IMR-90 (cell line): ENCODE data around the gene FRMD4B. TPM values are rescaled to one million over a fixed set of nuclear protein-coding genes. Genes with fewer than 3 reads are reported as not detected.
A peak's percentile ranks its signal among the peaks of the same experiment; 100 is the strongest.

Source experiments
- ATAC-seq: fragments of 200-7000 bp; cut with Tn5 transposase; 2 replicates; pipeline ENCODE4 v1.9.1; 2020; ENCODE audit warnings: low read depth, mild to moderate bottlenecking, moderate library complexity
- BruUV-seq: library from RNA; stranded (reverse); fragments of 400-500 nt; replicated peaks from 2 replicates; lab custom pipeline; 2021; lab: Mats Ljungman, UMichigan
- CTCF ChIA-PET: fragments of 300-600 bp; formaldehyde crosslinking; extraction: SDS; loops from one replicate; lab custom pipeline; 2021; ENCODE audit warnings: antibody characterized with exemption; lab: Yijun Ruan, JAX
- POLR2A ChIA-PET: fragments of 300-600 bp; sonication (Branson Sonifier 250); formaldehyde crosslinking; loops from one replicate; lab custom pipeline; 2022; ENCODE audit warnings: antibody characterized with exemption; ENCODE audit not compliant: unreplicated experiment; lab: Charles Lee
- DNase-seq: peaks from one replicate; pipeline ENCODE4 v3.0.0; 2013
- H2AFZ ChIP-seq: replicated peaks from 2 replicates; pipeline ENCODE3; 2013; ENCODE audit warnings: low read length, mild to moderate bottlenecking; ENCODE audit not compliant: poor library complexity
- H2AK5ac ChIP-seq: 2 replicates; pipeline ENCODE4 v1.6.1; 2013; ENCODE audit warnings: low read depth, low read length, inconsistent platforms
- H2AK9ac ChIP-seq: replicated peaks from 2 replicates; pipeline ENCODE3; 2013; ENCODE audit warnings: mild to moderate bottlenecking, low read depth, low read length, moderate library complexity; ENCODE audit not compliant: poor library complexity
- H2BK120ac ChIP-seq: 2 replicates; pipeline ENCODE4 v1.6.1; 2013; ENCODE audit warnings: low read depth, low read length, inconsistent platforms
- H2BK15ac ChIP-seq: 3 replicates; pipeline ENCODE4 v1.6.1; 2013; ENCODE audit warnings: low read depth, low read length, inconsistent platforms
- H2BK20ac ChIP-seq: 2 replicates; pipeline ENCODE4 v1.6.1; 2013; ENCODE audit warnings: low read depth, mild to moderate bottlenecking, inconsistent platforms, low read length, moderate library complexity
- H2BK5ac ChIP-seq: 2 replicates; pipeline ENCODE4 v1.6.1; 2013; ENCODE audit warnings: mild to moderate bottlenecking, low read depth, low read length, inconsistent platforms; ENCODE audit not compliant: poor library complexity, severe bottlenecking
- H3K14ac ChIP-seq: replicated peaks from 2 replicates; pipeline ENCODE4 v1.6.1; 2013; ENCODE audit warnings: low read depth, low read length, inconsistent platforms
- H3K18ac ChIP-seq: 2 replicates; pipeline ENCODE4 v1.6.1; 2013; ENCODE audit warnings: low read depth, low read length, control low read depth
- H3K23ac ChIP-seq: 2 replicates; pipeline ENCODE4 v1.6.1; 2013; ENCODE audit warnings: low read depth, low read length, inconsistent platforms
- H3K27ac ChIP-seq: 2 replicates; pipeline ENCODE4 v1.5.1; 2013; ENCODE audit warnings: mild to moderate bottlenecking, control low read depth, low read length; ENCODE audit not compliant: insufficient read depth
- H3K27me3 ChIP-seq: 2 replicates; pipeline ENCODE4 v1.6.1; 2013; ENCODE audit warnings: low read length; ENCODE audit not compliant: control insufficient read depth, insufficient read depth
- H3K36me3 ChIP-seq: 2 replicates; pipeline ENCODE4 v1.6.1; 2013; ENCODE audit warnings: low read length, mixed read lengths; ENCODE audit not compliant: control insufficient read depth, insufficient read depth
- H3K4ac ChIP-seq: 2 replicates; pipeline ENCODE4 v1.6.1; 2013; ENCODE audit warnings: low read depth, low read length, inconsistent platforms
- H3K4me1 ChIP-seq: 2 replicates; pipeline ENCODE4 v1.6.1; 2013; ENCODE audit warnings: low read length, mixed read lengths; ENCODE audit not compliant: control insufficient read depth, insufficient read depth
- H3K4me2 ChIP-seq: 2 replicates; pipeline ENCODE4 v1.6.1; 2013; ENCODE audit warnings: low read depth, mild to moderate bottlenecking, control low read depth, low read length, moderate library complexity
- H3K4me3 ChIP-seq: 2 replicates; pipeline ENCODE4 v1.5.1; 2013; ENCODE audit warnings: low read depth, mild to moderate bottlenecking, control low read depth, low read length, moderate library complexity; ENCODE audit not compliant: insufficient read depth
- H3K56ac ChIP-seq: 2 replicates; pipeline ENCODE4 v1.6.1; 2013; ENCODE audit warnings: low read length, inconsistent platforms; ENCODE audit not compliant: insufficient read depth; ENCODE audit errors: extremely low read depth
- H3K79me1 ChIP-seq, 2 experiments: 2 replicates each; pipeline ENCODE4 v1.6.1; 2013; ENCODE audit warnings: low read length in 2 of 2, inconsistent platforms in 1 of 2, low read depth in 1 of 2
- H3K9ac ChIP-seq: 2 replicates; pipeline ENCODE4 v1.6.1; 2013; ENCODE audit warnings: low read depth, low read length, control low read depth
- H3K9me1 ChIP-seq: 2 replicates; pipeline ENCODE4 v1.6.1; 2013; ENCODE audit warnings: low read length, inconsistent platforms; ENCODE audit not compliant: insufficient read depth
- H3K9me3 ChIP-seq: 2 replicates; pipeline ENCODE4 v1.6.1; 2013; ENCODE audit warnings: low read length; ENCODE audit not compliant: control insufficient read depth, insufficient read depth
- H4K20me1 ChIP-seq: 2 replicates; pipeline ENCODE4 v1.6.1; 2013; ENCODE audit warnings: low read length, inconsistent platforms; ENCODE audit not compliant: insufficient read depth
- H4K5ac ChIP-seq: 2 replicates; pipeline ENCODE4 v1.6.1; 2013; ENCODE audit warnings: mild to moderate bottlenecking, low read depth, low read length, control low read depth
- H4K8ac ChIP-seq, 2 experiments: 2 replicates each; pipeline ENCODE4 v1.6.1; 2013; ENCODE audit warnings: low read depth in 2 of 2, low read length in 2 of 2, control low read depth in 1 of 2, inconsistent platforms in 1 of 2
- H4K91ac ChIP-seq: 2 replicates; pipeline ENCODE4 v1.6.1; 2013; ENCODE audit warnings: low read depth, low read length, inconsistent platforms; ENCODE audit not compliant: insufficient read depth
- CEBPB ChIP-seq: IDR thresholded peaks from 2 replicates; pipeline ENCODE4 v1.6.1; 2012; ENCODE audit warnings: low read depth, low read length, improper control_type of control experiment
- MAZ ChIP-seq: IDR thresholded peaks from 2 replicates; pipeline ENCODE4 v1.6.1; 2012; ENCODE audit warnings: low read depth, mild to moderate bottlenecking, low read length, improper control_type of control experiment, moderate library complexity, borderline replicate concordance
- MXI1 ChIP-seq: IDR thresholded peaks from 2 replicates; pipeline ENCODE4 v1.6.1; 2012; ENCODE audit warnings: low read depth, mild to moderate bottlenecking, low read length, moderate library complexity, borderline replicate concordance
- NFE2L2 ChIP-seq: fragments of 150-350 bp; IDR thresholded peaks from 2 replicates; pipeline ENCODE4 v1.6.1; 2016; ENCODE audit warnings: low read depth, mild to moderate bottlenecking, low read length
- RFX5 ChIP-seq: IDR thresholded peaks from 2 replicates; pipeline ENCODE4 v1.8.0; 2012; ENCODE audit warnings: low read depth, mild to moderate bottlenecking, low read length, moderate library complexity
- SMC3 ChIP-seq: fragments of 150-350 bp; IDR thresholded peaks from 2 replicates; pipeline ENCODE4 v1.6.1; 2016; ENCODE audit warnings: low read depth, mild to moderate bottlenecking, antibody characterized with exemption, low read length, moderate library complexity
- WGBS, 2 experiments: methylation state at CpG; one replicate each; pipeline versions ENCODE4 v1.1.5 to v1.1.7; 2013; ENCODE audit warnings: missing lambda C conversion rate in 2 of 2; ENCODE audit not compliant: insufficient read length in 1 of 2; ENCODE audit errors: extremely low coverage in 2 of 2; 5-methylcytosine and 5-hydroxymethylcytosine counted together
- dilution Hi-C: fragments of 300-500 bp; cut with HindIII; formaldehyde crosslinking; loops from one replicate; pipeline ENCODE4 v1.14.3; 2018; ENCODE audit warnings: low sequenced_read_pairs; ENCODE audit not compliant: unreplicated experiment
- in situ Hi-C: fragments of 300-500 bp; cut with MboI; formaldehyde crosslinking; loops from 3 replicates; pipeline ENCODE4 v1.14.3; 2019; ENCODE audit warnings: low sequenced_read_pairs, inconsistent platforms, mixed read lengths
- intact Hi-C: fragments of 100-400 bp; cut with micrococcal nuclease; formaldehyde crosslinking; loops from 2 replicates; pipeline ENCODE4 v1.10.0; 2022
- polyA plus RNA-seq, 3 experiments: library from polyadenylated mRNA; depleted of rRNA; stranded (reverse); fragments of >200 nt; gene quantifications; 2 replicates each; pipeline ENCODE4 v1.2.3, GENCODE V29; 2012; ENCODE audit warnings: low replicate concordance in 1 of 3
- total RNA-seq: library from RNA; depleted of rRNA; stranded (reverse); fragments of >200 nt; gene quantifications from 2 replicates; pipeline ENCODE4 v1.2.3, GENCODE V29; 2012

FRMD4B gene
- total and polyA plus RNA-seq, 2 of the 4 experiments (the other 2 are of a cell fraction): 0.14 to 0.36 TPM

GRCh38 chr3:69218079-69218478, 167.8 kb downstream of the FRMD4B start:
- no CpG with 5 or more reads among the region's 6 CpGs for WGBS, 2 experiments
- no peak overlapping the region for H3K18ac ChIP-seq
- H3K4ac ChIP-seq: no peak overlapping the region
- intact Hi-C loops (no loop called here), in situ Hi-C loops (no loop called here), dilution Hi-C loops (no loop called here)
- H3K27ac ChIP-seq: no peak overlapping the region
- no peak overlapping the region for H2AK9ac ChIP-seq
- H3K4me1 ChIP-seq: no peaks in the 10 kb centered on the region
- H3K4me3 ChIP-seq: no peak overlapping the region
- no peaks in the 10 kb centered on the region for H4K20me1 ChIP-seq
- ChIA-PET POLR2A (no interaction called here), CTCF (interaction anchor here (0.7 kb wide), 1 partner anchor 71 kb away, joined by 4 read pairs; no protein-coding TSS in a partner anchor)
- no peak overlapping the region for H2BK20ac ChIP-seq
- no peak overlapping the region for H2BK5ac ChIP-seq
- H2BK120ac ChIP-seq: no peak overlapping the region
- no peaks in the 10 kb centered on the region for H3K9me1 ChIP-seq
- TF ChIP-seq SMC3 (no peak), RFX5 (no peak), MXI1 (no peak), CEBPB (peak; percentile 87), MAZ (no peak), NFE2L2 (no peak)
- no peak overlapping the region for H2AFZ ChIP-seq
- H3K4me2 ChIP-seq: no peak overlapping the region
- H3K79me1 ChIP-seq: no peaks in the 10 kb centered on the region
- H3K27me3 ChIP-seq: peaks cover 2% of the 10 kb centered on the region
- no peak overlapping the region for H4K5ac ChIP-seq
- no peak overlapping the region for H2AK5ac ChIP-seq
- H3K9ac ChIP-seq: no peak overlapping the region
- no peak overlapping the region for H4K8ac ChIP-seq
- H3K36me3 ChIP-seq: no peaks in the 10 kb centered on the region
- no peaks in the 10 kb centered on the region for H3K9me3 ChIP-seq
- BruUV-seq: no TSS peak
- H3K56ac ChIP-seq: no peak overlapping the region
- H4K91ac ChIP-seq: no peak overlapping the region
- DNase-seq (no peak), ATAC-seq (no peak)
- no peak overlapping the region for H3K23ac ChIP-seq
- H3K14ac ChIP-seq: no peak overlapping the region
- H2BK15ac ChIP-seq: no peak overlapping the region
